Pancreas (tissue), 10 donors: ENCODE results near the gene NIN. TPM values are rescaled to one million over a fixed set of nuclear protein-coding genes. Genes with fewer than 3 reads are reported as not detected.

Experiments used
- ATAC-seq, 4 donors: fragments of 200-7000 bp; cut with Tn5 transposase; one replicate each; pipeline versions ENCODE4 v1.8.0 to v1.9.1; 2020; ENCODE audit warnings: mild to moderate bottlenecking in 4 of 4, moderate library complexity in 4 of 4
- DNase-seq, 6 donors: peaks; one replicate each; pipeline ENCODE4 v3.0.0-alpha.2; 2020
- FAIRE-seq: peaks from 2 replicates; lab custom pipeline; 2012; peaks lifted over from hg19 to GRCh38; lab: Jason Lieb, UNC
- H3K27ac ChIP-seq, 4 donors: fragments of 200-600 bp; sonication (generic); 1 replicate in 3 of 4; 2 replicates in 1 of 4; pipeline versions ENCODE4 v1.5.0 to v1.8.0; 2020
- H3K27me3 ChIP-seq, 4 donors: fragments of 200-600 bp; one replicate each; pipeline ENCODE4 v1.8.0; 2021
- H3K36me3 ChIP-seq, 3 donors: fragments of 200-600 bp; sonication (generic) in 1 of 3; one replicate each; pipeline versions ENCODE4 v1.5.0 to v1.8.0; 2020 to 2021
- H3K4me1 ChIP-seq, 3 donors: fragments of 200-600 bp; one replicate each; pipeline ENCODE4 v1.8.0; 2021
- H3K4me3 ChIP-seq, 4 donors: fragments of 200-600 bp; sonication (generic) in 2 of 4; one replicate each; pipeline versions ENCODE4 v1.5.0 to v1.8.0; 2020 to 2021
- H3K9me3 ChIP-seq, 4 donors: fragments of 200-600 bp; one replicate each; pipeline ENCODE4 v1.8.0; 2021
- WGBS, 2 donors: extraction: QIAGEN DNeasy Blood & Tissue Kit; methylation state at CpG; one replicate each; pipeline ENCODE4 v1.1.7; 2013; 5-methylcytosine and 5-hydroxymethylcytosine counted together
- intact Hi-C, 3 donors: fragments of 100-400 bp; cut with DNase I; formaldehyde crosslinking; loops; one replicate each; pipeline versions ENCODE4 v1.11.1 to v1.14.2; 2022
- polyA plus RNA-seq, 2 donors: library from polyadenylated mRNA; stranded (reverse); fragments of 200-250 nt; gene quantifications; one replicate each; pipeline ENCODE4 v1.2.3, GENCODE V29; 2013
- total RNA-seq, 6 donors: library from RNA; stranded (reverse); fragmentation: NEBNext Ultra II Directional in 4 of 6; extraction: Animal tissue kit (Norgen Biotek cat#: 25700) in 4 of 6; gene quantifications; one replicate each; pipeline versions ENCODE4 v1.2.1 to v1.2.4, GENCODE V29; 2021 to 2023
- TF ChIP-seq, protein P1 (sequence below), 4 donors: fragments of 200-600 bp; sonication (generic) in 3 of 4; IDR thresholded peaks; one replicate each; pipeline versions ENCODE4 v1.5.0 to v1.8.0; 2021; ENCODE audit warnings: antibody characterized with exemption in 4 of 4
- donor health status: healthy with polysubstance abuse.
- donor health status: DM: no; HTN: no; CAD: no; lungs with moderate emphysema.
- donor health status: DM: no; HTN: no; CAD: no.
- donor health status: control.
- donor health status: control.
- donor health status: Bipolar disorder and iron deficiency.
- donor health status: DM: yes; HTN: yes; CAD: no.
- donor health status: DM: no; HTN: no; CAD: no.
- donor health status: DM: no; HTN: no; CAD: no.
- donor health status: DM: yes; HTN: yes; CAD: no.

The NIN gene
- total and polyA plus RNA-seq, 8 donors: 3.1 to 17.9 (median 8.5) TPM

DNA sequence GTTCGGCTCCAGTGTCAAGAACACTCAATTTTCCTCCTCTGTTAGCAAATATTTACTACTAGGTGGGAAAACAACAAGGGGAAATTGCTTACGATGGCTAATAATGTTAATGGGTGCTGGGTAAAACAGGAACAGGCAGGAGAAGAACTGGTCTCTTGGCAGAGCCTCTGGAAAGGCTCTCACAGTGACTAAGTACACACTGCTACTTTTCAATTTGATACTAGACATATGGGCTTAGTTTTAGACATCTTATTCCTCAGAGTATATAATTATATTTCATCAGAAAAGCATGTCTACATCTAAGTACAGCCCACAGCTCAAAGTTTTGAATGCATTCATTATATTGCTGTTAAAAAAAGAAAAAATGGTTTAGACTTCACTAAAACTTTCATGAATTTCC is 97.5 kb downstream of the NIN start:
- H3K27me3 ChIP-seq: no peaks in the 10 kb centered on the region
- H3K4me1 ChIP-seq: peaks cover 0 to 7% (median 0%) of the 10 kb centered on the region in 3 donors
- intact Hi-C loops: no loop called here
- no peak overlapping the region for H3K4me3 ChIP-seq
- 67 to 76% methylated on average over 2 of the region's 2 CpGs for WGBS, 2 donors
- peak in 2 of 4 donors; percentile 53 for ATAC-seq
- no peak for DNase-seq
- no peaks in the 10 kb centered on the region for H3K9me3 ChIP-seq
- TF ChIP-seq, protein P1, sequence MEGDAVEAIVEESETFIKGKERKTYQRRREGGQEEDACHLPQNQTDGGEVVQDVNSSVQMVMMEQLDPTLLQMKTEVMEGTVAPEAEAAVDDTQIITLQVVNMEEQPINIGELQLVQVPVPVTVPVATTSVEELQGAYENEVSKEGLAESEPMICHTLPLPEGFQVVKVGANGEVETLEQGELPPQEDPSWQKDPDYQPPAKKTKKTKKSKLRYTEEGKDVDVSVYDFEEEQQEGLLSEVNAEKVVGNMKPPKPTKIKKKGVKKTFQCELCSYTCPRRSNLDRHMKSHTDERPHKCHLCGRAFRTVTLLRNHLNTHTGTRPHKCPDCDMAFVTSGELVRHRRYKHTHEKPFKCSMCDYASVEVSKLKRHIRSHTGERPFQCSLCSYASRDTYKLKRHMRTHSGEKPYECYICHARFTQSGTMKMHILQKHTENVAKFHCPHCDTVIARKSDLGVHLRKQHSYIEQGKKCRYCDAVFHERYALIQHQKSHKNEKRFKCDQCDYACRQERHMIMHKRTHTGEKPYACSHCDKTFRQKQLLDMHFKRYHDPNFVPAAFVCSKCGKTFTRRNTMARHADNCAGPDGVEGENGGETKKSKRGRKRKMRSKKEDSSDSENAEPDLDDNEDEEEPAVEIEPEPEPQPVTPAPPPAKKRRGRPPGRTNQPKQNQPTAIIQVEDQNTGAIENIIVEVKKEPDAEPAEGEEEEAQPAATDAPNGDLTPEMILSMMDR (IDR thresholded peaks at IDR 0.05): no peak
- H3K27ac ChIP-seq: no peak overlapping the region
- H3K36me3 ChIP-seq: peaks cover 0 to 3% (median 0%) of the 10 kb centered on the region in 3 donors
- FAIRE-seq: no peak

DNA sequence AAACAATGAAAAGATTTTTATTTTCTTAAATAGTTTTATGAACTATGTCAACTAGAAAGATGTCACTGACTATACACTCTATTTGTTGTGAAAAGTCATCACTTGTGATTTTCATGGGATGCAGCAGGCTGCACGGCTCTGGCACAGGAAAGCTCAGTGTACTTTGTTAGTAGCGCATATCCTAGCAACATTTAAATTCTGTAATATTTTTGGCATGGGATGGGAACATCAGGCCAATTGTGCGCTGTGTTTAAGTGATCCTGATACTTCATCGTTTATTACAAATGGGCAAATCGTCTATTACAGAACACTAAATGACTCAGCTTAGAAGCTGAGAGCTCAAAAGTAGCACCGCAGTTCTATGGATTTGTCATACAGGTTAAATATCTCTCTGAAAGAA is 102.1 kb downstream of the NIN start:
- H3K9me3 ChIP-seq: no peaks in the 10 kb centered on the region
- no peak for FAIRE-seq
- WGBS, 2 donors: 88 to 97% methylated on average over 6 of the region's 6 CpGs
- DNase-seq: no peak
- TF ChIP-seq, protein P1 (IDR thresholded peaks at IDR 0.05): no peak
- no peak overlapping the region for H3K4me3 ChIP-seq
- H3K27ac ChIP-seq: no peak overlapping the region
- H3K4me1 ChIP-seq: no peaks in the 10 kb centered on the region
- H3K36me3 ChIP-seq: peaks cover 0 to 20% (median 8%) of the 10 kb centered on the region in 3 donors
- no peaks in the 10 kb centered on the region for H3K27me3 ChIP-seq
- no peak for ATAC-seq
- intact Hi-C loops: no loop called here

DNA sequence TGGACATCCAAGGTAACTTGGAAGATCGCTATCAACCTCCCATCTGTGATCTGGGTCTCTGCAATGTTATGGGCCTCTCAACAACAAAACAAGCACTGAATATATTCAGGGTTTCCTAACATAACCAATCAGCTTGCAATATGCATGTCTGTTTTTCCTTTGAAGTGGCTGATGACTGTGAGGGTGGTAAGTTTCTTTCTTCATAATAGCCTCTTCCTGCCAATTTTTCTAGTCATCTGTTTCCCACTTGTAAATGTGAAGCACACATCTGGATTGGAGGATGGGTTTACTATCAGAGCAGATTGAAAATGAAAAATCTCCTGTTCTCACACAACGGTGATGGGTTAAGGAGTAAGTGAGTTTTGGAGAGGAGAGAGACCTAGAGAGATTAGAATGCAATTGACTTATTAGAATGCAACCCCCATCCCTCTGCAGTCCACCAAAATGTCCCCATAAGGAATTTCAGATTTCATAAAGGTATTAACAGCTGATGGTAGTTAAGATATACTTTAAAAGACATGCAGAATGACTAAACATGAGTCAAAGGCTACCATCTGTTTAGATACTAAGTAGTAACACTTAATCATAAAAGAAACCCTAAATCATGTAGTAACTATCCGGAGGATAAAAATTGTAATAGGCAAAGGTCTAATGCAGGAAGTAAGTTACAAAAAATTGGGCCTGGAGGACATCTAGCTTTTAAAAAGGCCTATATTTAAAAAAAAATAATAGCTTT is 104.4 kb downstream of the NIN start:
- Histone ChIP-seq H3K36me3 (peaks cover 0 to 20% (median 8%) of the 10 kb centered on the region in 3 donors), H3K4me1 (no peaks in the 10 kb centered on the region), H3K27me3 (no peaks in the 10 kb centered on the region), H3K27ac (no peak overlapping the region), H3K4me3 (no peak overlapping the region), H3K9me3 (no peaks in the 10 kb centered on the region)
- DNase-seq: no peak
- peak in 1 of 4 donors; percentile 20 for ATAC-seq
- intact Hi-C loops: no loop called here
- WGBS, 2 donors: 90 to 94% methylated on average over 3 of the region's 3 CpGs
- no peak for FAIRE-seq
- TF ChIP-seq, protein P1 (IDR thresholded peaks at IDR 0.05): no peak

DNA sequence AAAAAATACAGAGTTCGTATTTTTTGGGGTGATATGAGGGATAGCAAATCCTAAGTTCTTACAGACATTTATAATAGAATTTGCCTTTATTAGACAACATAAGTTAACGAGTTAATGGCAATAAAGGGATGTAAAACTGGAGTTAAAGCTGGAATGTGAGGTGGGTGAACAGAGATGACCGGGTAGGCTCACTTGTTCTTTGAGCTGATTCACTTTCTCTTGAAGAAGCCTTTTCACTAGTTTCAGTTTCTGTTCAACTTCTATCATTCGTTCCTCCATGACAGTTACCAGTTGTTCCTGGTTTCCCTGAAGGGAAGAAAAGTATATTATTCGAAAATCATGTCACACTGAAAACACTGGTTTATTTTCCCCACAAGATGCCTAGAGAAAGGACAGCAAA is 105.2 kb downstream of the NIN start:
- H3K4me1 ChIP-seq: no peaks in the 10 kb centered on the region
- peaks cover 0 to 20% (median 8%) of the 10 kb centered on the region in 3 donors for H3K36me3 ChIP-seq

More for the DNA sequence above, 105.2 kb downstream of the NIN start:
- H3K9me3 ChIP-seq: no peaks in the 10 kb centered on the region
- H3K4me3 ChIP-seq: no peak overlapping the region
- H3K27ac ChIP-seq: no peak overlapping the region
- TF ChIP-seq, protein P1 (IDR thresholded peaks at IDR 0.05): no peak
- WGBS, 2 donors: 79 to 88% methylated on average over 5 of the region's 5 CpGs
- ATAC-seq: no peak
- DNase-seq: no peak
- FAIRE-seq: no peak
- intact Hi-C loops: no loop called here
- no peaks in the 10 kb centered on the region for H3K27me3 ChIP-seq
